Dermis microvascular lymphatic vessel endothelial cell (primary cell): ENCODE data around the gene FAM151A. TPM values are rescaled to one million over a fixed set of nuclear protein-coding genes. Genes with fewer than 3 reads are reported as not detected.
A peak's percentile ranks its signal among the peaks of the same experiment; 100 is the strongest.
"Not testable (repeated sequence)": the region's sequence is repeated elsewhere in the genome, so short reads cannot be mapped to it uniquely, and the experiment has no call there.

ENCODE experiments used
- DNase-seq, 2 donors: peaks; one replicate each; pipeline versions ENCODE4 v3.0.0 to v3.0.0-alpha.2; 2010; ENCODE audit warnings: low read depth in 2 of 2
- total RNA-seq: library from RNA; depleted of rRNA; stranded (reverse); fragments of >200 nt; gene quantifications from 2 replicates; pipeline ENCODE4 v1.2.1, GENCODE V29; 2014

Gene FAM151A
- total RNA-seq, 1 donor from 2014 or later = not detected

DNA sequence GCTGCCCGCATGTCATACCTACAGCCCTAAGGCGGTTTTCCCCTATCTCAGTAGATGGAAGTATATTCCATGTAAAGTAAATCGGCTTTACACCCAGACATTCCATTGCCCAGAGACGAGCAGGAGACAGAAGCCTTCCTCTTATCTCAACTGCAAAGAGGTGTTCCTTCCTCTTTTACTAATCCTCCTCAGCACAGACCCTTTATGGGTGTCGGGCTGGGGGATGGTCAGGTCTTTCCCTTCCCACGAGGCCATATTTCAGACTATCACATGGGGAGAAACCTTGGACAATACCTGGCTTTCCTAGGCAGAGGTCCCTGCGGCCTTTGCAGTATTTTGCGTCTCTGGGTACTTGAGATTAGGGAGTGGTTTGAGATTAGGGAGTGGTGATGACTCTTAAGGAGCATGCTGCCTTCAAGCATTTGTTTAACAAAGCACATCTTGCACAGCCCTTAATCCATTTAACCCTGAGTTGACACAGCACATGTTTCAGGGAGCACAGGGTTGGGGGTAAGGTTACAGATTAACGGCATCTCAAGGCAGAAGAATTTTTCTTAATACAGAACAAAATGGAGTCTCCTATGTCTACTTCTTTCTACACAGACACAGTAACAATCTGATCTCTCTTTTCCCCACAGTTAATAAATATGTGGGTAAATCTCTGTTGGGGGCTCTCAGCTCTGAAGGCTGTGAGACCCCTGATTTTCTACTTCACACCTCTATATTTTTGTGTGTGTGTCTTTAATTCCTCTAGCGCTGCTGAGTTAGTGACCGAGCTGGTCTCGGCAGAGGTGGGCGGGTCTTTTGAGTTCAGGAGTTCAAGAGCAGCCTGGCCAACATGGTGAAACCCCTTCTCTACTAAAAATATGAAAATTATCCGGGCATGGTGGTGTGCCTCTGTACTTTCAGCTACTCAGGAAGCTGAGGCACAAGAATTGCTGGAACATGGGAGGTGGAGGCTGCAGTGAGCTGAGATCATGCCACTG, 13.4 kb upstream of the FAM151A start:
- not testable (repeated sequence) for DNase-seq

DNA sequence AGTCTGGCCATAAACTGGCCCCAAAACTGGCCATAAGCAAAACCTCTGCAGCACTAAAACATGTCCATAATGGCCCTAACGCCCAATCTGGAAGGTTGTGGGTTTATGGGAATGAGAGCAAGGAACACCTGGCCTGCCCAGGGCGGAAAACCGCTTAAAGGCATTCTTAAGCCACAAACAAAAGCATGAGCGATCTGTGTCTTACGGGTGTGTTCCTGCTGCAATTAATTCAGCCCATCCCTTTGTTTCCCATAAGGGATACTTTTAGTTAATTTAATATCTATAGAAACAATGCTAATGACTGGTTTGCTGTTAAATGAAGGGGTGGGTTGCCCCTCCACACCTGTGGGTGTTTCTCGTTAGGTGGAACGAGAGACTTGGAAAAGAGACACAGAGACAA, 12.5 kb upstream of the FAM151A start:
- not testable (repeated sequence) for DNase-seq

DNA sequence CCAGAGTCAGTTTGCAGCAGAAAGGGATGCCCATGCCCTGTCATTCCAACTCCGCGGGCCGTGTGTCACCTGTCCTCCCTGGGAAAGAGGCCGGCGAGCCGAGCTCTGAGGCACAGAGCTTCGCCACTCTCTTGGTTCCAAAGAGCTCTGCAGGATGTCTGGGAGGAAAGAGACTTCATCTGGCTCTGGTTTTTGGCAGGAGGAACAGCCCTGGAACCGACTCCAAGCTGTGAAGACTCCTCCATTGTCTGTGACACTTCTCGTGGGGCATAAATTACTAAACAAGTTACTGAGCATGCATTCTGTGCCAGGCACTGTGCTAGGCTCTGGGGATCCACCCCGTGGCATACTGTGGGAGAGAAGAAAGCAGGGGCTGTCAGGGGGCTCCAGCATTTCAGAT, 3.9 kb upstream of the FAM151A start:
- DNase-seq = no peak

DNA sequence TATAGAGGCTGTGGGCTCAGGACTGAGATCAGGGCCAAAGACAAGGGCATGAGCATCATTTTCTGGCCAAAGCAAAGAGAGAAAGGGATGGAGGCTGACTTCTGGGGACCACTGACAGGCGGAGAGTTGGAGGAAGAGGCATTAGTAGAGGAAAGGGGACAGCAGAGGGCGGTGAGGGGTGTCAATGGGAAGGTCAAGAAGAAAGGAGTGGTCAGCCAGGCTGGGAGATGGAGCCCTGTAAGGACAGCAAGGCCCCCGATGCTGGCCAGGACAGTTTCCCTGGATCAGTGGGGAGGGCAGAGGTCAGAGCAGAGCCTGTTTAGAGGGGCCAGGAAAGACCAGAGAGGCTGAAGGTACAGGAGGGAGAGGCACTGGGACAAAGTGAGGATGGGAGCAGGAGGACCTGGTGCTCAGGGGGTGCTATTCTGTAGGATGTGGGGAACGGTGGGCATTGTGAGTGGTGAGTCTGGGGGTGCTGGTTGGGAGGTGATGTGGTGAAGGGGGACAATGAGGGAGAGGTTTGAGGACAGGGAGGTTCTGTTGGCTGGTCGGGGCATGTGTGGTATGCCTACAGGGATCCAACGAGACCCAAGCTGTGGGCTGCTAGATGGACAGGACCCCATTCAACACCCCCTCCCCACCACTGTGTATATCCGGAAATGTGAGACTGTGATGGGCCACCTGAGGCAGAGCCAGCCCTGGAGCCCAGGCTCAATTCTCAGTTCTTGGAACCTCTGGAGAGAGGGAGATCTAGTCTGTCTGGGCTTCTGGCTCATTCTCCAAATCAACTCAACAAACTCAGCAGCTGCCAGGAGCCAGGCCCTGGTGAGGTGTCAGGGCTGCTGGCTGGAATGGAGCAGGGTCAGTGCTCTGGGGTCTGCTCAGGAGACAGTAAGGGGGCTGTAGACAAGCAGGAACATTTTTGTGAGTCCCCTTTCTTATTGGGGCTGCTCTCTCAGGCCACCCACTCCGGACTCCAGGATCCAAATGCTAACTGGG, 1.4 kb upstream of the FAM151A start:
- DNase-seq = no peak

DNA sequence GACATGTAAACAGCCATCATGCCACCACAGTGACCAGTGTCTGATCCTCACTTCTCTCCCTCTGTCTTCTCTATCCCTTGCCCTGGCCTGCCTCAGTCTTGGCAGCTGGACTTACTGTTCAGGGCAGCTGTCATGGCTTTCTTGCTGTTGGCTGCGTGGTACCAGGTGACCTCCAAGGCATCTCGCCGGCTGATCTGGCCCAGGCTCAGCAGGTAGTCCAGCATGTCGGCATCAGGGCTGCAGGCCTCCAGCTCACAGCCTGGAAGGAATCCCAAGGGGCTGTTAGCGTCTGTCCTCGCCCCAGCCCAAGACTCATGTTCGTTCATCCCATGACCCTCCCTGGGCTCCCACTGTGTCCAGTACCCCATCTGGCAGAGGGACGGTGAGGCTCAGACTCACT, 3.6 kb downstream of the FAM151A start:
- no peak for DNase-seq

DNA sequence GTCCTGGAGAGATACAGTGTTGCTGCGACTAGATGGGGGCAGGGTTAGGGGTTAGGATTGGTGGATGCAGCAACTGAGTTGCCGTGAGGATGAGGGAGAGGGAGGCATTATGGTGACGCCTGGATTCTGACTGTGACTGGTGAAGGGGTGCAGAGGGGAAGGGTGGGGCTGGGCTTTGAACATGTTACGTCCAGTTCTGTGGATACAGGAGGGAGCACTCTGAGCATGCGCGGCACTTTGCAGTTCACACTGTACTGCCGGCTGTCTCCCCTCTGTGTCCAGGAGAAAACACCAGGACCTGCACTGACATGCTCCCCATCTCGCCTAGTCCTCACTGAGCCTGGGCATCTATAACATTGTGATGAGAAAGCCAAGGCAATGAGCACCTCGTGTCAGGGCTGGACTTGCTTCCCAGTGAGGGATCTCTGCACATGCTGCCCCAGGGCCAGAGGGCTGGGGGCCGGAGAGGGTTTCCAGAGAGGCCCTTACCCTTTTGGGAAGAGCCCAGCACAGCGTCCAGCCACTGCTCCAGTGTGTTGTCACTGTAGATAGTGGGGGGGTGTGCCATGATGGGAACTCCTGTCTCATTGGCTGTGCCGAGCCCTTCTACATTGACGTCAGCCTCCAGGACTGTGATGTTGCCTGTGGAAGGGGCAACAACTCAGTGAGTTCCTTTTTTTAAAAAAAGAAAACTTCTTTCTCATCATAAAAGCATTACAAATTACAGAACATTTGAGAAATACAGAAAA, 7.6 kb downstream of the FAM151A start:
- DNase-seq = no peak

DNA sequence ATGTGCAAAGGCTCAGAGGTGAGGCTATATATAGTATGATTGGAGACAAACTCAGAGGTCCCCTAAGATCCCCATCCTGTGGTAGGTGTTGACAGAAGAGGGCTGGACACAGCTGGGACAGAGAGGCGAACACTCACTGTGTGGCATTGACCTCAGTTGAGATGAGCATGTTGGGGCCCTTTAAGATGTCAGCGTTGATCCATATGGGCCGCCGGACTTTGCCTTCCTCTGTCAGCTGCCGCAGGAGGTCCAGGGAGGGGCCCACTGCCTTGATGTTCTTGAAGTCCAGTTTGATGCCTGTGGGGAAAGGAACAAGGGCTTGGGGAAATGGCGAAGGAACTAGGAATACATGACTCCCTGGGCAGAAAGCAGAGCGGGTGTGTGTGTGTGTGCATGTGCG, 8.8 kb downstream of the FAM151A start:
- DNase-seq = no peak

DNA sequence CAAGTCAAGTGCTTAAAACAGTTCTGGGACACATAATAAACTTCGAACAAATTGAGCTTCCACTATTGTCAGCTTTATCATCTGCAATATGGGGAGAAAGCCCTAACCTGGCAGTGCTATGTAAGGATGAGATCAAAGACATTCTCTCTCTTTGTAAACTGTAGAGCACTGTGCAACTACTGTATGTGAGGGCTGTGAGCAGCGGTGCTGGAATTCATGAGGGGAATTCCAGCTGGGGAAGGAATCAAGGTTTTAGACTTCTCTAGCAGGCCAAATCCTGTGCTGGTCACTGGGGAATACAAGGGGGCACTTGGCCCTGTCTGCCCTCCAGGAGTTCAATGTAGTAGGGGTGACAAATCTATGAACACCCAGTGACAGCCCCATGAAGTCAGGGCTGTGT, 9.3 kb downstream of the FAM151A start:
- DNase-seq = no peak

DNA sequence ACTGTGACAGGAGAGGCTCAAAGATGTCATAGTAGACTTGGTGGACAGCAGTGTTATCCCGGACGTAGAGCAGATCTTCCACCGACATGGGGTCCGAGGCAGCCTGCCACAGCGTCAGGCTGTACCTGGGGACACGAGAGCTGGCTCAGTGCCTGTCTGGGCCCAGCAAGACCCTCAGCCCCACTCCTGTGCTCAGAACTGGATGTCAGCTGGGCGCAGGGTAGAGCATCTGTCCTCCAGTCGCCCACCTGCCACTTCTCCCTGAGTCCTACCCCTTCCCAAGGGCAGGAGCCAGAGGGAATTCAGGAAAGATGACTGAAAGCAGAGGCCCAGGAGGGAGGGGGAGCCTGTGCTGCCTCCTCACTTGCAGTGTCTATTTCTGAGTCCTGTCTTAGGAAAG, 11.7 kb downstream of the FAM151A start:
- no peak for DNase-seq

DNA sequence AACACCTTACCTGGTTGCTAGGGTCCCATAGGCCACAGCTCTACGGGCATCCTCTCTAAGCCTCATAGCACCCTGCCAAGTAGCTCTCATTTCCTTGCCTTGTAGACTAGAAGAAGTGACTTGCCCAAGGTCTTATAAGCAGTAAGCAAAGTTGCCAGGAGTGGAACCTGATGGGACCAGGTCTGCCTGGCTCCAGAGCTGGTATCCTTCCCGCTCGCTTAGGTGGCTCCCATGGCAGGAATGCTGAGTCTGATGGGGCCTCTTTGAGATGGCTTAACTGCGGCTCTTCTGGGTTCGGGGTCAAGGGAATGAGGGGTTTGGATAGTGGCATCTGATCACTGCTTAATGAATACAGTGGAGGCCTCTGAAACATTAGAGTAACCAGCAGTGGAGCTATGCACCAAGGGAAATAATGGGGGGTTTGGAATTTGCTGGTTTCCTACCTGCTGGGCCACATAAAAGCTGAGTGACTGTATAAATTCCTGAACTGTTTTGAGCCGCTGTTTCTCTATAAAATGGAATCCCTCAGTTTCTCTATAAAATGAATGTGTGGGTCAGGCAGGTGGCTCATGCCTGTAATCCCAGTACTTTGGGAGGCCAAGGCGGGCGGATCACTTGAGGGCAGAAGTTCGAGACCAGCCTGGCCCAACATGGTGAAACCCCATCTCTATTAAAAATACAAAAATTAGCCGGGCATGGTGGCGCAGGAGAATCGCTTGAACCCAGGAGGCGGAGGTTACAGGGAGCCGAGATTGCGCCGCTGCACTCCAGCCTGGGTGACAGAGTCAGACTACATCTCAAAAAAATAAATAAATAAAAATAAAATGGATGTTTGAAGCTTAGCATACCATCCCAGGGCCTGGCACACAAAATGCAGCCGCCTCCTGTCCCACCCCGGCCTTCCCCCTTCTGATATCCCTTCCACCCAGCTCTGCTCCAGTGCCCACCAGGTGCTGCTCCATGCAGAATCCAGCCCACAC, 12.4 kb downstream of the FAM151A start:
- DNase-seq = no peak

DNA sequence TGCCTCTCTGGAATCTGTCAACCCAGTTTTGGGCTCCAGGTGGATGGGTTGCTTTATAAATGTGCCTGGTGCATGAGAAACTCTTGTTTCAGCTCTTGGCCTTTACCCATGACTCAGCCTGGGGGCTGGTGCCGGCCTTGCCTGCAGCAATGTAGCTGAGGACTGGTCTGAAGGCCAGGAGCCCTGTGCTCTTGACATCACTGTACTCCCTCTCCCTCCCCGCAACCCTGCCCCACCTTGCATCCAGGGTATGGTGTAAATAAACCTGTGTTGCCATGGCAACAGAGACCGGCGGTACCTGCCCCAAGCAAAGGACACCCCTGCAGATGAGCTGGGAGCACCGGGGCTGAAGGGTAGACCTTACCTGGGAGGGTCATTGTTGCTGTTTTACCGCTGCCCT, 13.3 kb downstream of the FAM151A start:
- no peak for DNase-seq

DNA sequence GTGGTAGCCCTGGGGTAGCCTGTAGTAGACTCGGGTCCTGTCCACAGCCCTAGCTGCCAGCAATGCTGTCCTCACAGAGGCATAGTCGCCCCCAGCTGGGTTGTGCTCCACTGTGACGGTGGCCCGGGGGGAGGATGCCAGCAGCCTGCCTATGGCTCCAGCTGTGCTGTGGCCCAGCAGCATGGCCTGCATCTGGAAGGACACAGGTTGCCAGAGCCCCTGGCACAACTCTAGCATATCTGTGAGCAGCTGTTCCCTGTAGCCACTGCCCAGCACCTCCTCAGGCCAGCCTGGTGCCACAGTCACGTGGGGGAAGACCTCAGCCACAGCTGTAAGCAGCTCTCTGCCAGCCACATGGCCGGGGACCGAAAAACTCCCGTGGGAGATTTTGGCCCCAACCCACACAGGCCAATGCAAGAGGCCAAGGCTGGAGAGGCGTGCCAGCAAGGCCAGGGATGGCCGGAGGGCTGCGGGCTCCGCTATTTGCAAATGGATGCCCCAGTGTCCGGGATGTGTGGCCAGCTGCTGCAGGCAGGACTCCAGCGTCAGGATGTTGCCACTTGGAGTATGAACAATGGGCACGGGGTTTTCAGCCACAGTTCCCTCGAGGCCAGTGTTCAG, 13.9 kb downstream of the FAM151A start:
- no peak for DNase-seq

DNA sequence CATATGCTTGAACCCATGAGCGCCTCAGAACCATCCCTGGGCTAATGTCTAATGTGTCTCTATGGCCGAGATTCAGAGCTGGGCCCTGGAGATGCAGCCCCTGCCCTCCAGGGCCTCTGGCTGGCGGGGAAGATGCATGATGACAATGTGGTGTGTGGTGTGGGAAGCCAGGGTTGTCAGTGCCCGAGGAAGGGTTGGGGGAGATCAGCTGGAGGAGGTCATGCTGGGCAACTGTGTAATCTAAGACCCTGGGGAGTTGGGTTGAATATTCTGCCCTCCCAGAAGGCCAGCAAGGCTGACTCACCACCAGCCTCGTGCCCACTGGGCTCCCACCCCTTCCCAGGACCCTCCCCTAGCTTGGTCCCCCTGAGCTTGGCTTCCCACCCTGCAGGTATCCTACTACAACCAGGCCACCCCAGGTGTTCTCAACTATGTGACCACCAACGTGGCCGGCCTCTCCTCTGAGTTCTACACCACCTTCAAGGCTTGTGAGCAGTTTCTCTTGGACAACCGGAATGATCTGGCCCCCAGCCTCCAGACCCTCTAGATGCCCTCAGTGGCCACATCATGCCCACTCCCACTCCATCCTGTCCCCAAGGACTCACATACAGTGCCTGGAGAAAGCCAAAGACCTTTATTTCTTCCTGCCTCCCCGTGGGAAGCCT, 14.6 kb downstream of the FAM151A start:
- DNase-seq = no peak

DNA sequence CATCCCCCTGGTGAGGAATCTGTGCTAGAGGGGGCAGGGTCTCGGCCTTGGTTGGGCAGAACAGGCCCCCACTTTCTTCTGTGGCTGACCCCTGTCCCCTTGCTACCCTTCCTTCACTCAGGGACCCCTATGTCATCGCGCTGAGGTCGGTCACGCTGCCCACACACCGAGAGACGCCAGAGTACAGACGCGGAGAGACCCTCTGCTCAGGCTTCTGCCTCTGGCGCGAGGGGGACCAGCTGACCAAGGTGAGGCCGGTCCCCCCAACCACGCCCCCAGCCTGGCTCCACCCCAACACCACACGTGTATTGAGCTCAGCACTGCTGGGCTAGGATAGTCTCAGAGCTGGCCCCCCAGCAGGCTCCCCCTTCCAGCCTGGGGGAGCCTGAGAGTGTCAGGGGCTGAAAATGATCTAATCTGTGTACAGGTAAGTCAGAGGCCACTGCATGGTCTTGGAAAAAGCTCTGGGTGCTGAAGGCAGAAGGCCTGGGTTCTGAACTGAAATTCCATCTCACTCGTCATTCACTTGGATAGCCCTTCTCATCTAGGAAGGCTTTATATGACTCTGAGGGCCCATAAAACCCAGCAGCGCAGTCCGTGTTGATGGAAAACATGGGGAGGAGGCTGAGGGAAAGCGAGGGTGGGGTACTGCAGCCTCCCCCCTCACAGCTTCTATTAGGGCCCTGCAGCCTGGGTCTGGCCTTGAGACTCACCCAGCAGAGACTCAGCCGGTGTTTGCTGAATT, 15.3 kb downstream of the FAM151A start:
- DNase-seq = no peak

DNA sequence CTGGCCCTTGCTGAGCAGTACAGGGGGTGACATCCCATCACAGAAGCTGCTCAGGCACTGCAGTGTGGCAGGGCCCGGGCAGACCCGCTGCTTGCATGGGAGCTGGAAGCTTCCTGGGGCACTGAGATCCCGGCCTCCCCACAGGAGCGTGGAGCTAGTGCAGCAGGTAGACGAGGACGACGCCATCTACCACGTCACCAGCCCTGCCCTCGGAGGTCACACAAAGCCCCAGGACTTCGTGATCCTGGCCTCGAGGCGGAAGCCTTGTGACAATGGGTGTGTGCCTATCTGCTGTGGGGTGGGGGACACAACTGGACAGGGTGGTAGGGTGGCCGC, 16.4 kb downstream of the FAM151A start:
- no peak for DNase-seq

DNA sequence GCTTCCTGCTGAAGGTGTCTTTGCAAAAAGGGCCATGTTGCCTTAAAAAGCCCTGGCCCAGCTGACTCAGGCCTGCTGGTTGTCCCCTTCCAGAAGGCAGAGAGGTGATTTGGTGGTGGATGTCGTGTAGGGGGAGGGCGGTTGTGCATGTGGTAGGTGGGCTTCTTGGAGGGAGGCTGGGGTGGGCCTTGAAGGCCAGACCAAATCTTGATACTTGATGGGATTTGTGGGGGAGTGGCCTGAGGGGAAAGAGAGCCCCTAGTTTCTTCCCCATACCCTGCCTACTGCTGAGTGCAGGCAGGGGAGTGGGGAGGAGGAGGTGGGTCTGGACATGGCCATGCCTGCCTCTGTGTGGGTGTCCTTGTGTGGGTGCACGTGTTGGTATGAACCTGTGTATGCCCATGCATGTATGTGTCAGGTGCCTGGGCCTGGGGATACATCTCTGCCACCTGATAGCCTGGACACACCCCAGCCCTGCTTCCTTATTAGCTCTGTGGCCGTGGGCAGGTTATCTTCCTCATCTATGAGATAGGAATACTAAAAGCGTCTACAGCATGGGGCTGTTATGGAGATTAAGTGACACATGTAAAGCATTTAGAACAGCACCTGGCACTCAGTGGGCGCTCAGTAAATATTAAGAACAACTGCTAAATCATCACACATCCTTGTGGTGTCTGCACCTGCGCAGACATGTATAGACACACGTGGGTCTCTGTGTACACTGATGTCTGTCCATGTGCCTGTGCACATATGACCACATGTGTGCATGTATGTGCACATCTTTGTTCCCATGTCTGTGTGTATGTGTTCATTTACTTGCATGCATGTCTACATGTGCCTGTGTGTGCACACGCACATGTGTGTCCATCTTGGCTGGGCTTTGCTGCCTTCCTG, 17.0 kb downstream of the FAM151A start:
- DNase-seq = no peak

DNA sequence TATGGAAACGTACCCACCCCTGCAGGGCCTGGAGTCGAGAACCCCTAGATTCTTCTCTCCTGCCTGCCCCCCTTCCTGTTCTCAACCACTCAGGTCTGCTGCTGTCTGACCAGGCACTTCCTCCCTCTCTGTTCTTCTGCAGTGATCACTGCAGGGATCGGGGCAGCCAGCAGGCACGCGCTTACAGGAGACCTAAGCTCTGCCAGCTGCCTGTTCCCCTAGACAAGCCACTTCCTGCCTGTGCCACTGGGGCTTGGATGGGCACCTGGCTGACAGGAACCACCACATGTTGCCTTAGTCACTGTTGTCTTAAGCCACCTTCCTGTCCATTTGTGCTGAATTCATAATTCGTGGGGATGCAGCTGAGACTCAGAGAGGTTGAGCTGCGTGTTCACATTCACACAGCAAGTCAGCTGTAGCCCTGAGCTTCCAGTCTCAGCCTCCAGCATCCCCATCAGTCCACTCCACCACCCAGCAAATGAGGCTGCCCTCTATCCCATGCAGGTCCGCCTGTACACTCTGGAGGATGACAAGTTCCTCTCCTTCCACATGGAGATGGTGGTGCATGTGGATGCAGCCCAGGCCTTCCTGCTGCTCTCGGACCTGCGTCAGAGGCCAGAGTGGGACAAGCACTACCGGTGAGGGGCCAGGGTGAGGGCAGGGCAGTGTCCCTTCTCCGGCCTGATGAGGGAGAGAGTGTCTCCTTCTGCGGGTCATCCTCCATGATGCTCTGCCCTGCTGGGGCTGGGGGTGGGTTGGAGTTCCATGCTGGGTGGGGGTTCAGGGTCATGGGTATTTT, 18.6 kb downstream of the FAM151A start:
- peak; percentile 12 to 62 for DNase-seq
